Progenitor cell of endocrine pancreas (in vitro differentiated cells): ENCODE measurements around the gene INSC. TPM values are rescaled to one million over a fixed set of nuclear protein-coding genes. Genes with fewer than 3 reads are reported as not detected.

Experiments used
- DNase-seq: peaks from one replicate; pipeline ENCODE4 v3.0.0; 2021; ENCODE audit warnings: low spot score; ENCODE audit not compliant: unreplicated experiment
- H3K27ac Mint-ChIP-seq: 2 replicates; pipeline ENCODE4 v1.8.0; 2021; ENCODE audit warnings: mild to moderate bottlenecking, moderate library complexity, mixed read lengths
- H3K27me3 Mint-ChIP-seq: 2 replicates; pipeline ENCODE4 v1.8.0; 2021; ENCODE audit warnings: mixed read lengths
- H3K36me3 Mint-ChIP-seq: 2 replicates; pipeline ENCODE4 v1.8.0; 2022; ENCODE audit warnings: mixed read lengths; ENCODE audit not compliant: insufficient read depth
- H3K4me1 Mint-ChIP-seq: 2 replicates; pipeline ENCODE4 v1.8.0; 2021; ENCODE audit warnings: low read depth, mixed read lengths
- H3K4me3 Mint-ChIP-seq: 2 replicates; pipeline ENCODE4 v1.8.0; 2021; ENCODE audit warnings: low read depth, mild to moderate bottlenecking, moderate library complexity, mixed read lengths
- H3K9me3 Mint-ChIP-seq: 2 replicates; pipeline ENCODE4 v1.8.0; 2021; ENCODE audit warnings: low read depth, mixed read lengths
- total RNA-seq: library from RNA; stranded (reverse); gene quantifications from 2 replicates; pipeline ENCODE4 v1.2.1, GENCODE V29; 2021
- TF ChIP-seq, protein P1 (sequence below): fragments of 200-600 bp; sonication (generic); IDR thresholded peaks from one replicate; pipeline ENCODE4 v1.5.0; 2021; ENCODE audit warnings: antibody characterized with exemption, mild to moderate bottlenecking; ENCODE audit not compliant: unreplicated experiment

INSC gene
- total RNA-seq, 1 donor from 2014 or later: not detected

DNA sequence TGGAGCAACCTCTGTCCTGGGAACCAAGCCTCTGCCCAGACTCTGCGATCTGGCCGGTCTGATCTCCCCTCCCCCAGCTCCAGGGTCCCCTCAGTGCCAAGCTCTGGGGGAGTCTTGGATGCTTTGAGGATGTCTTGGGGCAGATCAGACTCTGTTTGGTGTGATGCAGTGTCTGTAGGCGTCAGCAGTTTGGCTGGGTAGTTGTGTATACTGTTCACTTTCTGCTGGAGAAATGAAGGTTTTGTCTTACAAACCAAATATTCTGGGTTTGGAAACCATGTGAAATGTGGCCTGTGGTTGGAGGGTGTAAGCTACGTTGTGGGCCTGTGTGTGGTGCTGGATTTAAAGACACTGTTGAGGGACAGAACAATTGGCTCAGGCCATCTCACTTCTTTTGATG is 4.6 kb downstream of the INSC start:
- no peaks in the 10 kb centered on the region for H3K9me3 Mint-ChIP-seq
- H3K4me3 Mint-ChIP-seq: no peak overlapping the region
- TF ChIP-seq, protein P1, sequence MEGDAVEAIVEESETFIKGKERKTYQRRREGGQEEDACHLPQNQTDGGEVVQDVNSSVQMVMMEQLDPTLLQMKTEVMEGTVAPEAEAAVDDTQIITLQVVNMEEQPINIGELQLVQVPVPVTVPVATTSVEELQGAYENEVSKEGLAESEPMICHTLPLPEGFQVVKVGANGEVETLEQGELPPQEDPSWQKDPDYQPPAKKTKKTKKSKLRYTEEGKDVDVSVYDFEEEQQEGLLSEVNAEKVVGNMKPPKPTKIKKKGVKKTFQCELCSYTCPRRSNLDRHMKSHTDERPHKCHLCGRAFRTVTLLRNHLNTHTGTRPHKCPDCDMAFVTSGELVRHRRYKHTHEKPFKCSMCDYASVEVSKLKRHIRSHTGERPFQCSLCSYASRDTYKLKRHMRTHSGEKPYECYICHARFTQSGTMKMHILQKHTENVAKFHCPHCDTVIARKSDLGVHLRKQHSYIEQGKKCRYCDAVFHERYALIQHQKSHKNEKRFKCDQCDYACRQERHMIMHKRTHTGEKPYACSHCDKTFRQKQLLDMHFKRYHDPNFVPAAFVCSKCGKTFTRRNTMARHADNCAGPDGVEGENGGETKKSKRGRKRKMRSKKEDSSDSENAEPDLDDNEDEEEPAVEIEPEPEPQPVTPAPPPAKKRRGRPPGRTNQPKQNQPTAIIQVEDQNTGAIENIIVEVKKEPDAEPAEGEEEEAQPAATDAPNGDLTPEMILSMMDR: no peak
- H3K27ac Mint-ChIP-seq: no peak overlapping the region
- no peak for DNase-seq
- peaks cover 3% of the 10 kb centered on the region for H3K4me1 Mint-ChIP-seq
- no peaks in the 10 kb centered on the region for H3K36me3 Mint-ChIP-seq
- H3K27me3 Mint-ChIP-seq: peaks cover 47% of the 10 kb centered on the region

DNA sequence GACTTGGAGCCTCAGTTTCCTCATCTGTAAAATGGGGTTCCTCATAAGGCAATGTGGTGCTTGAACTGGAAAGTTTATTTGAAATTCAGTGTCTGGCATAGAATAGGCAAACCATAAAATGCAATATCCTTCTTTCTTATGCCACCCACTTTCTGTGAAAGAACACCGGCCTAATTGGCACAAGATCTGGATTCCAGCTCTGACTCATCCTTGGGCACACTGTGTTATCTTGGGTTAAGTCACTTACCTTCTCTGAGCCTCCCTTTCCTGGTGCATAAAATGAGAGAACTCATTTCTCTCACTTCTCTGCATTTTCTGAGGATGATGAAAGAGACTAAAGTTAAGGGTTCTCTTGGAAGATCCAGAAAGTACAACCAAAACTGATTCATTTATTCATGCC is 5.1 kb downstream of the INSC start:
- DNase-seq: no peak
- TF ChIP-seq, protein P1: no peak
- H3K27ac Mint-ChIP-seq: no peak overlapping the region
- H3K36me3 Mint-ChIP-seq: no peaks in the 10 kb centered on the region
- H3K4me1 Mint-ChIP-seq: peaks cover 2% of the 10 kb centered on the region
- H3K4me3 Mint-ChIP-seq: no peak overlapping the region
- no peaks in the 10 kb centered on the region for H3K9me3 Mint-ChIP-seq
- peaks cover 45% of the 10 kb centered on the region for H3K27me3 Mint-ChIP-seq

DNA sequence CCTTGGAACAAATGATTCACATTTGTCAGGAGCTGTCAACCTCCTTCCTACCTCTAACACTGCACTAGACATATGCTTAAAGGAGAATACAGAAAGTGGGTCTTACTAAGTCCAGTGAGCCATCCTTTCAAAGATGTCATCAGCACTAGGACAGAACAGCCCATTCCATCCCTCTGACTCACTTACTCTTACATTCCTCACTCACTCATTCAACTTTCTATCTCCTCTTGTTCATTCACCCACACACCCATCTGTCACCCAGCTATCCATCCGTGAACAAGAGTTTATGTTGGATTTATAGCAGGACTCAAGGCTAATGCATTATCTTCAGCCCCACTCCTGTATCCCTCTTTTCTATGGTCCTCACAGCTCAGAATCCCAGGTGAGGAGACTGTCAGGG is 9.1 kb downstream of the INSC start:
- Mint-ChIP-seq H3K27me3 (peaks cover 16% of the 10 kb centered on the region), H3K36me3 (no peaks in the 10 kb centered on the region), H3K9me3 (no peaks in the 10 kb centered on the region), H3K4me1 (no peaks in the 10 kb centered on the region), H3K4me3 (no peak overlapping the region), H3K27ac (no peak overlapping the region)
- no peak for DNase-seq
- TF ChIP-seq, protein P1: no peak

DNA sequence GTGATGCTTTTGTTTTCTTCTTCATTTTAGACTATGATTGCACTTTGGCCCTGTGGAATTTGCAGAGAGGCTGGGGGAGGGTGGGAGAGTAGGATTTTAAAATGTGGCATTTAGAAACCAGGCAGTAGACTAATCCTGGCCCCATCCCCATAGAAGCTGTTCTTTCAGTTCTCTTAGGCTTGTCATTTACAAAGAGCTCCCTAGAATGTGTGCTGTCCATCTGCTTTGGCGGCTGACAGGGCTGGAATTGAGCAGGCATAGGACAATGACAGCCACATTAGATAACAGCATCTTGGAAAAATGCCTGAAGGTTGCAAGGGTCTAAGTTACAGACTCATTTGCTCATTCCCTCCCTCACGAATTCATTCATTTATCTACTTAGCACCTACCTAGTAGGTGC is 9.8 kb downstream of the INSC start:
- peaks cover 13% of the 10 kb centered on the region for H3K27me3 Mint-ChIP-seq
- DNase-seq: no peak
- no peaks in the 10 kb centered on the region for H3K9me3 Mint-ChIP-seq
- no peak overlapping the region for H3K27ac Mint-ChIP-seq
- no peaks in the 10 kb centered on the region for H3K4me1 Mint-ChIP-seq
- no peaks in the 10 kb centered on the region for H3K36me3 Mint-ChIP-seq
- H3K4me3 Mint-ChIP-seq: no peak overlapping the region
- TF ChIP-seq, protein P1: no peak

DNA sequence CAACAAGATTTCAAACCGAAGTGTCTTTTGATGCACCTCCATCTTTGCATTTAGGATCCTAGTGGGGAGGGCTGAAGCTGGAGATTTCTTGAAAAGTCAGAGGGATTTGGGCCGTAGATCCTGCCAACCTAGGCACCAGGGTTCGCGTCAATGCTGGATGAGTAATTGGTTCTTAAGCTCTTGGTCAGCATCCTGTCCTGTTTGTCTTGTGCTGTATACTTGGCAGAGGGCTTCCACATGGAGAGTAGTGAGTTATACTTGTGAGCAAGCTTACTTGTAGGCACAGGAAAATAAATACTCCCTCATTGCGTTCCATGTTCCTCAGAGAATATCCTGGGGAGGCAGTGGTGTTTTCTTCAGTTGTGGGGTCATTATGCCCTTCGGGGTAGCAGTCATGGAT is 12.6 kb downstream of the INSC start:
- Mint-ChIP-seq H3K36me3 (no peaks in the 10 kb centered on the region), H3K27ac (no peak overlapping the region), H3K4me3 (no peak overlapping the region), H3K9me3 (no peaks in the 10 kb centered on the region), H3K4me1 (no peaks in the 10 kb centered on the region), H3K27me3 (peaks cover 12% of the 10 kb centered on the region)
- no peak for DNase-seq
- TF ChIP-seq, protein P1: no peak
